Thyroid gland (tissue), 4 donors: ENCODE data around the gene A4GALT. TPM values are rescaled to one million over a fixed set of nuclear protein-coding genes. Genes with fewer than 3 reads are reported as not detected.
A peak's percentile ranks its signal among the peaks of the same experiment; 100 is the strongest.

Source experiments
- DNase-seq, 2 donors: peaks; one replicate each; pipeline ENCODE4 v3.0.0-alpha.2; 2019
- H3K27ac ChIP-seq, 3 donors: fragments of 200-600 bp; sonication (generic); 1 replicate in 2 of 3; 2 replicates in 1 of 3; pipeline ENCODE4 v1.5.1; 2016 to 2019; ENCODE audit warnings: mild to moderate bottlenecking in 1 of 3, moderate library complexity in 1 of 3
- H3K27me3 ChIP-seq: fragments of 200-600 bp; sonication (generic); one replicate; pipeline ENCODE4 v1.5.1; 2019
- H3K36me3 ChIP-seq, 2 donors: fragments of 200-600 bp; sonication (generic); one replicate each; pipeline ENCODE4 v1.5.1; 2016 to 2019
- H3K4me1 ChIP-seq, 2 donors: fragments of 200-600 bp; sonication (generic); one replicate each; pipeline ENCODE4 v1.5.1; 2017 to 2019
- H3K4me3 ChIP-seq, 3 donors: fragments of 200-600 bp; sonication (generic); replicated peaks in 1 of 3; 1 replicate in 2 of 3; 2 replicates in 1 of 3; pipeline ENCODE4 v1.5.1; 2016; ENCODE audit warnings: mild to moderate bottlenecking in 1 of 3
- H3K9me3 ChIP-seq: fragments of 200-600 bp; sonication (generic); one replicate; pipeline ENCODE4 v1.5.1; 2017
- CTCF ChIP-seq, 6 experiments: fragments of 200-600 bp in 3 of 6; fragments of 450-650 bp in 3 of 6; sonication (generic) in 3 of 6; IDR thresholded peaks; one replicate each; pipeline ENCODE4 v1.5.1; 2016 to 2019; ENCODE audit warnings: antibody characterized with exemption in 6 of 6, mild to moderate bottlenecking in 2 of 6, inconsistent platforms in 1 of 6, moderate library complexity in 1 of 6
- POLR2A ChIP-seq, 2 donors: fragments of 450-650 bp; IDR thresholded peaks; one replicate each; pipeline ENCODE4 v1.6.1; 2017; ENCODE audit warnings: antibody characterized with exemption in 2 of 2, mild to moderate bottlenecking in 2 of 2, moderate library complexity in 1 of 2
- WGBS, 2 donors: methylation state at CpG; one replicate each; pipeline ENCODE4 v1.1.5; 2017; 5-methylcytosine and 5-hydroxymethylcytosine counted together
- intact Hi-C: fragments of 100-400 bp; cut with DNase I; formaldehyde crosslinking; loops from one replicate; pipeline ENCODE4 v1.15.1; 2023
- total RNA-seq, 4 donors: library from RNA; depleted of rRNA; stranded (reverse); fragments of >200 nt; gene quantifications; one replicate each; pipeline ENCODE4 v1.2.3, GENCODE V29; 2016

Gene A4GALT
- total RNA-seq, 4 donors from 2014 or later: 12.6 to 23.9 (median 18.0) TPM

- intact Hi-C loops: no loop called here
- Histone ChIP-seq H3K4me1 (peaks cover 0 to 3% of the 10 kb centered on the region in 2 donors), H3K4me3 (no peak overlapping the region), H3K36me3 (no peaks in the 10 kb centered on the region), H3K27me3 (no peaks in the 10 kb centered on the region), H3K27ac (no peak overlapping the region), H3K9me3 (no peaks in the 10 kb centered on the region)
- 82 to 85% methylated on average over 7 of the region's 7 CpGs for WGBS, 2 donors
- TF ChIP-seq CTCF (IDR thresholded peaks at IDR 0.05): no peak
- no peak for TF ChIP-seq POLR2A (IDR thresholded peaks at IDR 0.05)
- no peak for DNase-seq
These were observed 66.1 kb downstream of the A4GALT start for GRCh38 chr22:42654436-42655073.

GRCh38 chr22:42653999-42654398, 66.7 kb downstream of the A4GALT start:
- no peak for TF ChIP-seq POLR2A (IDR thresholded peaks at IDR 0.05)
- no peak for TF ChIP-seq CTCF (IDR thresholded peaks at IDR 0.05)
- H3K27me3 ChIP-seq: no peaks in the 10 kb centered on the region
- no peak overlapping the region for H3K4me3 ChIP-seq
- peaks cover 0 to 4% of the 10 kb centered on the region in 2 donors for H3K4me1 ChIP-seq
- H3K27ac ChIP-seq: no peak overlapping the region
- no peaks in the 10 kb centered on the region for H3K9me3 ChIP-seq
- intact Hi-C loops: no loop called here
- H3K36me3 ChIP-seq: no peaks in the 10 kb centered on the region
- DNase-seq: no peak
- WGBS, 2 donors: 78 to 82% methylated on average over 4 of the region's 4 CpGs

- Histone ChIP-seq H3K4me1 (peaks cover 25 to 27% of the 10 kb centered on the region in 2 donors), H3K27me3 (no peaks in the 10 kb centered on the region), H3K4me3 (no peak overlapping the region), H3K36me3 (no peaks in the 10 kb centered on the region), H3K9me3 (no peaks in the 10 kb centered on the region), H3K27ac (no peak overlapping the region)
- WGBS, 2 donors: 69 to 74% methylated on average over 7 of the region's 7 CpGs
- DNase-seq: no peak
- TF ChIP-seq CTCF (IDR thresholded peaks at IDR 0.05) (no peak), POLR2A (IDR thresholded peaks at IDR 0.05) (no peak)
- intact Hi-C loops: no loop called here
These were observed 69.5 kb downstream of the A4GALT start for GRCh38 chr22:42651134-42651533.

GRCh38 chr22:42649246-42650099, 71.2 kb downstream of the A4GALT start, which contains the start of gene CYB5R3:
Gene CYB5R3, minus strand, starts transcription at chr22:42649392. Its CDS starts 77 bp downstream, at chr22:42649315.
- peak within 1 kb of the TSS; percentile 60 to 92 (median 80) for H3K4me3 ChIP-seq

More at GRCh38 chr22:42649246-42650099, 71.2 kb downstream of the A4GALT start, which contains the start of gene CYB5R3:
- Histone ChIP-seq H3K27me3 (no peaks in the 10 kb centered on the region), H3K36me3 (no peaks in the 10 kb centered on the region), H3K9me3 (no peaks in the 10 kb centered on the region), H3K4me1 (peaks cover 41 to 44% of the 10 kb centered on the region in 2 donors), H3K27ac (peak within 1 kb of the TSS; percentile 88 to 96 (median 91))
- TF ChIP-seq POLR2A (IDR thresholded peaks at IDR 0.05) (peak in 1 of 2 donors; percentile 43), CTCF (IDR thresholded peaks at IDR 0.05) (no peak)
- peak; percentile 74 to 77 for DNase-seq
- 21 to 29% methylated on average over 24 to 40 of the region's 81 CpGs for WGBS, 2 donors
- intact Hi-C loops: no loop called here
